ENCODE measurements around the gene DYTN.

The DYTN gene, protein sequence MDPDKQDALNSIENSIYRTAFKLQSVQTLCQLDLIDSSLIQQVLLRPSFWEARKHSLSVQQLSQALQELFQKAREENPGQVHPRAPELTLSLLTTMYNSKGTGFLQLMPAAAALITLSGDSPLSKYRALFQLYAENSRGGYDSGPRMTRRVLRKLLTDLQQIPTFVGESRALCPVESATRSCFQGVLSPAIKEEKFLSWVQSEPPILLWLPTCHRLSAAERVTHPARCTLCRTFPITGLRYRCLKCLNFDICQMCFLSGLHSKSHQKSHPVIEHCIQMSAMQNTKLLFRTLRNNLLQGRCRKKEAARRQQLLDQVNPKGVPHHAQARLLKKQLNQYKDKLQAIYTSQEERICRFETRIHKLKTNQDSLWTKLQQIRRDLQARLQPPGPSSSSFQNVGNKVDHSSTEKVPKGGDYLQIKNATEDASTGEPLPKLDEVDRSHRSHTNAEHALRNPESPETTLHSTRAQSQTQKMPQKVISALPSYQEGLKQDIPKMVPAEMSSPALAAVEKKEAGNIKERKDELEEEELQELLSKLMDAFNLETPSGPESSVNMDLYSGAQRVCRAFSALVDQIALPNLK

DNA sequence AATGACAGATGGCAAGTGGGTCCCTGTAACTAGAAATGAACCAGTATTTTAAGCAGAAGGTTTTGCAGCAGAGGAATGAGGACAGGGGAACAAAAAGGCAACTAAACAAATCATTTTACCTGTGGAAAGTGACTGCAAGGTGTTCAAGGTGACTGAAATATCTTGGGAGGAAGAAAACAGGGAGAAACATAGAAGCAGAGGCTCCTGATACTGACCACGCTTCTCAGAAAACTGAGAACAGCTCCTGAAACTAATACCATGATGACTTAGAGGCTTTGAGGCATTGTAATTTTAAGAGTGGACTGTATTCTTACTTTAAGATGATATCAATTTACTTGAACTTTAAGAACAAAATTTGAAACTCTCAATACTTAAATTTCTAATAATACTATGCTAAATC is at the start of gene DYTN:
DYTN (minus strand) TSS at position 101 of the 400 bp plus-strand sequence. CDS start 117 bp downstream, outside the sequence.
- FAIRE-seq, result no peak
- no peak for DNase-seq (ENCODE audit: insufficient read length, low spot score)
- TF ChIP-seq CTCF (IDR thresholded peaks at IDR 0.05; ENCODE audit: insufficient read depth, missing control alignments), result no peak

DNA sequence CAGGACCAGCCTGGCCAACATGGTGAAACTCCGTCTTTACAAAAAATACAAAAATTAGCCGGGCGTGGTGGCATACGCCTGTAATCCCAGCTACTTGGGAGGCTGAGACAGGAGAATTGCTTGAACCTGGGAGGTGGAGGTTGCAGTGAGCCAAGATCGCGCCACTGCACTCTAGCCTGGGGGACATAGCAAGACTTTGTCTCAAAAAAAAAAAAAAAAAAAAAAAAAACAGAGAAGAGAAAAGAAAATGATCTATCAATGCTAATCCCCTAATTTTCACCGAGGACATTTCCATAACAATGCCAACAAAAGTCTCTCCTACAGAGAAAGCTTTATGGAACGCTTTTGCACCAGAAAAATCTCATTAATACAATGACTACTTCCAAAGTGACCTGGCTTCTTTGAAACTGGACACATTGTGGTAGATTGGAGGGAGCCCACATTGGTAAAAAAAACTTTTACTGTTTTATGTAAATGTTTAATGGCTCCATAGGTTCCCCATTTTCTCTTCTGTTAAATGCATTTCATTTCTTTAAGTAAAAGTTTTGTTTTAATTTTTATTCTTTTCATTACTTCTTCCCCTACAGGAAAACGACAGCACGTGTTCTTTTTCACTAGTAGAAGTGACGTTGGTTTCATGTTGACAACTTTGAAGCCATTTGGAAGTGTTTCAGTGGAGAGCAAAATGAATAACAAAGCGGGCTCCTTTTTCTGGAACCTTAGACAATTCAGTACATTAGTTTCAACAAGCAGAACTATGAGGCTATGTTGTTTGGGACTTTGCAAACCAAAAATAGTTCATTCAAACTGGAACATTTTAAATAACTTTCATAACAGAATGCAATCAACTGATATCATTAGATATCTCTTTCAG is 48.1 kb upstream of the DYTN start:
- DNase-seq (ENCODE audit: insufficient read length, low spot score) (no peak), FAIRE-seq (no peak)
- TF ChIP-seq CTCF (IDR thresholded peaks at IDR 0.05; ENCODE audit: insufficient read depth, missing control alignments), result no peak

DNA sequence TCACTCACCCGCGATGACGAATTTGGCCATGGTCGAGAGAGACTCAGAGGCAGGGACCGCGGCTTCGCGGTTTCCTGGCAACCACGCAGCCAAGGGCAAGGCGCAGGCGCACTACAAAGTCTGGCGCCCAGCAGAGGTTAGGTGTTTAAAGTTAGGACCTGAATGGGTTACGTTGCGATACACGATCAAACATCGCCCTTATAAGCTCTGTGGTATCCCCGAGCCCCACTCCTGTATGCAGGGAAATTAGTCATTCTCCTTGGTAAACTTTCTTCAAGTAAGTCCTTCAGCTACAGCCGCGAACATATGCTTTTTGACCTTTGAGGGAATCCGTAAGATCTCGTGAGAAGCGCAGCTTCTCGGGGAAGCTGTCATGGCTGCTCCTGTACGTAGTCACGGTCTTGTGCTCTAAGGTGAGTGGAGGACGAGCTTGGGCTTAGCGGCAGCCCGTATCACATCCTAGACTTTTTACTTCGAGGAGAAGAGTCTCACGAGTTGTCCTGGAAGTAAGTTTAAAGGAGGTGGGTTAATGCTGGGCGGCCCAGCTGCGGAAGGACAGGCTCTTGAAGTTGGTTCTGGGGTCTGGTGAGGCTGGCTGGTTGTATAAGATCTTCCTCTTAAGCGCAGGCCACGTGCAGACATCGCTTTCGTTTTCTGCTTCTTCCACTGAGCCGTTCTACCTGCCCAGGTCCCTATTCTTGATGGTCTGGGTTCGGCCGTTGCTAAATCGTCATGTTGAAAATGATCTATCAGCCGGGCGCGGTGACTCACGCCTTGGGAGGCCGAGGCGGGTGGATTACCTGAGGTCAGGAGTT is 47.3 kb upstream of the DYTN start, which contains the start of the genes FASTKD2 and MDH1B:
FASTKD2 (plus strand) TSS at position 365 of the 815 bp plus-strand sequence. CDS start 1,088 bp downstream, outside the sequence.
MDH1B (minus strand) TSS at position 87 of the 815 bp plus-strand sequence; CDS start at position 30, 57 bp downstream.
- no peak for TF ChIP-seq CTCF (IDR thresholded peaks at IDR 0.05; ENCODE audit: insufficient read depth, missing control alignments)
- DNase-seq (ENCODE audit: insufficient read length, low spot score) (peak; percentile 44), FAIRE-seq (peak; percentile 53)

GRCh38 chr2:206764673-206765241 is 46.6 kb upstream of the DYTN start:
- DNase-seq (ENCODE audit: insufficient read length, low spot score) (no peak), FAIRE-seq (no peak)
- no peak for TF ChIP-seq CTCF (IDR thresholded peaks at IDR 0.05; ENCODE audit: insufficient read depth, missing control alignments)

- TF ChIP-seq CTCF (IDR thresholded peaks at IDR 0.05; ENCODE audit: insufficient read depth, missing control alignments), result no peak
- DNase-seq (ENCODE audit: insufficient read length, low spot score) (no peak), FAIRE-seq (no peak)
These were observed 38.6 kb upstream of the DYTN start for GRCh38 chr2:206756816-206757215.

GRCh38 chr2:206740800-206741199 is 22.6 kb upstream of the DYTN start:
- DNase-seq (ENCODE audit: insufficient read length, low spot score) (no peak), FAIRE-seq (no peak)
- TF ChIP-seq CTCF (IDR thresholded peaks at IDR 0.05; ENCODE audit: insufficient read depth, missing control alignments), result no peak
